ENCODE data around the gene WDR62. TPM values are rescaled to one million over a fixed set of nuclear protein-coding genes. Genes with fewer than 3 reads are reported as not detected.
"Not testable (repeated sequence)": the region's sequence is repeated elsewhere in the genome, so short reads cannot be mapped to it uniquely, and the experiment has no call there.

The WDR62 gene
- total RNA-seq, 1 donor from 2014 or later = 1.2 TPM

GRCh38 chr19:36031308-36031707 lies 23.4 kb upstream of the WDR62 start:
- no peak for DNase-seq (ENCODE audit: low spot score)
- no peak for ATAC-seq
- intact Hi-C loops (cut with DNase I) = no loop called here

- intact Hi-C loops (cut with DNase I) = no loop called here
- peak; percentile 89 for DNase-seq (ENCODE audit: low spot score)
- ATAC-seq = peak; percentile 94
These were observed 22.2 kb upstream of the WDR62 start, which contains the start of gene CLIP3 for GRCh38 chr19:36032251-36033104. Gene CLIP3 (minus strand): TSS chr19:36032873. CDS start chr19:36032357, 516 bp downstream.

DNA sequence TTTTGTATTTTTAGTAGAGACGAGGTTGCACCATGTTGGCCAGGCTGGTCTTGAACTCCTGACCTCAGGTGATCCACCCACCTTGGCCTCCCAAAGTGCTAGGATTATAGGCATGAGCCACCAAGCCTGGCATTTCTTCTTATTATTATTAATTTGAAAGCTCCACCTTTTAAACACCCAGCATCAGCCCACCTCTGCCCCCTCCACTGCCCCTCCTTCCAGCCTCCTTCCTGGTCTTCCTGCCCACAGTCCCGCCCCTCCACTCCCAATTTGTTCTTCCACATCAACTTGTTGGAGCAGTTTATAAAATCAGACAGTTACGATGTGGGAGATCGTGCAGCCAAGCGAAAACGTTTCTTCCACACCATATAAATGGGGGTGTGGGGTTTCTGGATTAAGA lies 14.2 kb upstream of the WDR62 start:
- intact Hi-C loops (cut with DNase I) = no loop called here
- no peak for DNase-seq (ENCODE audit: low spot score)
- ATAC-seq = no peak

- DNase-seq (ENCODE audit: low spot score); intact Hi-C loops (cut with DNase I); ATAC-seq: not testable (repeated sequence)
These were observed 13.6 kb upstream of the WDR62 start for GRCh38 chr19:36041092-36041491.

- no peak for DNase-seq (ENCODE audit: low spot score)
These were observed 12.9 kb upstream of the WDR62 start for GRCh38 chr19:36041831-36042230.

DNA sequence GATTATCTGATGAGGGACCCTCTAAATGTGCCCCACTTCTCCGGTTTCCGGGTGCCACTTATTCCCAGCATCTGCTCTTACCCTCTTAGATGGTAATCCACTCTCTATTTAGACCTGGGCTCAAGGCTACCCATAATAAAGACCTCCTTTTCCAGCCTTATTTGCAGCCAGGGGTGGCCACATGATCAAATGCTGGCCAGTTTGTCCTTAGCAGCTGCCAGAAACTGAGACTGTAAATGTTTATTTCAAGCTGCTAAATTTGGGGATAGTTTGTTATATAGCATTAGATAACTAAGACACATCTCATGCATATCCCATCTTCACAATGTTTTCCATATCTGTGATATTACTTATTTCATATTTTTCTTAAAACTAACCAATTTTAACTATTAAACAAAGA lies 10.7 kb upstream of the WDR62 start:
- intact Hi-C loops (cut with DNase I) = no loop called here
- DNase-seq (ENCODE audit: low spot score) = no peak
- ATAC-seq = no peak

More at GRCh38 chr19:36041831-36042230, 12.9 kb upstream of the WDR62 start:
- intact Hi-C loops (cut with DNase I) = no loop called here
- ATAC-seq = peak; percentile 69

GRCh38 chr19:36046443-36047050 lies 8.2 kb upstream of the WDR62 start:
- DNase-seq (ENCODE audit: low spot score) (no peak), ATAC-seq (no peak)
- intact Hi-C loops (cut with DNase I) = no loop called here

DNA sequence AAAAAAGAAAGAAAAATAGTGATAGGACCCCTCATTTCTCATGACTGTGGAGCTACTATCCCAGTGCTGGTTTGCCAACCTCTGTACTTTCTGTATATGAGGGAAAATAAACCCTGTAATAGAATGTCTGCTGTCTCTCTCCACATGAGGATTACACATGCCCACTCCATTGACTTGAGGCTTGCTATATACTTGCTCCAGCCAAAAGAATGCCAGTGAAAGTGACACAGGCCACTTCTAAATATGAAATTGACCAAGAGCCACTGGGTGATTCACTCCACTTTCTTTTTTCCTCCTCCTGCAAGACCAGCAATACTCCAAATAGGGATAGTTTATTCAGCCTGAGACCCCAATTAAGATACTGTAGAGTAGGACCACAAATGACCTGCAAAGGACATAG lies 6.9 kb upstream of the WDR62 start:
- intact Hi-C loops (cut with DNase I) = no loop called here
- ATAC-seq = no peak

DNA sequence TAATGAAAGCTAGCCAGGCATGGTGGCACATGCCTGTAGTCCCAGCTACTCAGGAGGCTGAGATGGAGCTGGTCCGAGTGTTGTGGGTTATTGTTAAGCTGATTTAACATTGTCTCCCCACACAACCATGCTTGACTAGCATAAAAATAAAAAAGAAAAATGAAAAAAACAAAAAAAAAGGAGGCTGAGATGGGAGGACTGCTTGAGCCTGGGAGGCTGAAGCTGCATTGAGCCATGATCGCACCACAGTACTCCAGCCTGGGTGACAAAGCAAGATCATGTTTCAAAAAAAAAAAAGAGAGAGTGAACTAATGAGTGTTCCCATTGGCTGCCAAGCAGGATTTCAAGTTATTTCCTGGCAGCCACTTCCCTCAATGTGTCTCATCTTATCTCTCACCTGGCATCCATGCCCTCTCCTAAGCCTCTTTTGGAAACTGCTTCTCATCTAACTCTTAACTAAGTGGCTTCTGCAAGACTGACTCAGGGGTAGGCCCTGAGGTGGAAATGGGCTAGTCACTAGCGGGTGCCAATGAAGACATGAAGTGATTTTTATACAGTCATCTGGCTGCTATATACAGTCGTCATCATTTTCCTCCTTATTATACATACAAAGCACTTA lies 5.5 kb upstream of the WDR62 start:
- intact Hi-C loops (cut with DNase I) = no loop called here
- no peak for DNase-seq (ENCODE audit: low spot score)
- ATAC-seq = no peak

More for the DNA sequence above, 6.9 kb upstream of the WDR62 start:
- DNase-seq (ENCODE audit: low spot score) = no peak

- ATAC-seq = no peak
- DNase-seq (ENCODE audit: low spot score) = no peak
- intact Hi-C loops (cut with DNase I) = loop anchor here (10.0 kb wide), 2 partner anchors 114 to 684 kb away; no protein-coding TSS in a partner anchor
These were observed 3.5 kb upstream of the WDR62 start for GRCh38 chr19:36051236-36051635.

- intact Hi-C loops (cut with DNase I) = loop anchor here (10.0 kb wide), 2 partner anchors 113 to 683 kb away; no protein-coding TSS in a partner anchor
- ATAC-seq (no peak), DNase-seq (ENCODE audit: low spot score) (no peak)
These were observed 3.1 kb upstream of the WDR62 start for GRCh38 chr19:36051637-36052036.

- intact Hi-C loops (cut with DNase I) = loop anchor here (10.0 kb wide), 2 partner anchors 111 to 681 kb away; no protein-coding TSS in a partner anchor
These were observed 471 bp upstream of the WDR62 start, which contains the start of gene THAP8 for GRCh38 chr19:36054119-36054732. Gene THAP8 (minus strand): TSS chr19:36054285. CDS start chr19:36054217, 68 bp downstream.

GRCh38 chr19:36058481-36059179 lies 3.9 kb downstream of the WDR62 start:
- ATAC-seq (no peak), DNase-seq (ENCODE audit: low spot score) (no peak)
- intact Hi-C loops (cut with DNase I) = loop anchor here (10.0 kb wide), 2 partner anchors 106 to 676 kb away; no protein-coding TSS in a partner anchor

More at GRCh38 chr19:36054119-36054732, 471 bp upstream of the WDR62 start, which contains the start of gene THAP8:
- peak; percentile 100 for DNase-seq (ENCODE audit: low spot score)
- ATAC-seq = peak; percentile 97

DNA sequence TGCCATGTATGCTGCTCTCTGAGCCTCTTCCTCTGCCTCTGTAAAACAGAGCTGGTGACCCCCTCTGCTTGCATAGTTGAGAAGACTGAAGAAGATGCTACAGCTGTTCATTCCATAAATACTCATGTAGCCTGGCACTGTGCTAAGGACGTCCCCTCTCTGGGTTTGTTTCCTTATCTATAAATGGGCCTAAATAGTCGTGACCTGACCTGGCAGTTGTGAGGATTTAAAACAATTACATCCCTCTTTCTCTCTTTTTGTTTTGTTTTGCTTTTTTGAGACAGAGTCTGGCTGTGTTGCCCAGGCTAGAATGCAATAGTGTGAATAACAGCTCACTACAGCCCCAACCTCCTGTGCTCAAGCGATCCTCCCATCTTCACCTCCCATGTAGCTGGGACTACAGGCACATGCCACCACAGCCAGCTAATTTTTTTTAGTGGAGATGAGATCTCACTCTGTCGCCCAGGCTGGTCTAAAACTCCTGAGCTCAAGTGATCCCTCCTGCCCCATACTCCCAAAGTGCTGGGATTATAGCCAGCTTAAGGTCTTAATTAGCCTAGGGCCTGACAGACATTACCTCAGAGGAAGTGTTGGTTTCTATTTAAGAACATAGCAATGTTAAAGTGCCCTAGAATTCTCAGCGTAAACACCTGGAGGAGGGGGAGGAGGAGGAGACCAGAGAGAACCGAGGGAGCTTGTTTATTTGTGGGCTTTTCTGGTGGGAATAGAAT lies 4.6 kb downstream of the WDR62 start:
- intact Hi-C loops (cut with DNase I) = loop anchor here (10.0 kb wide), 2 partner anchors 105 to 675 kb away; no protein-coding TSS in a partner anchor
- ATAC-seq = no peak
- DNase-seq (ENCODE audit: low spot score) = no peak

DNA sequence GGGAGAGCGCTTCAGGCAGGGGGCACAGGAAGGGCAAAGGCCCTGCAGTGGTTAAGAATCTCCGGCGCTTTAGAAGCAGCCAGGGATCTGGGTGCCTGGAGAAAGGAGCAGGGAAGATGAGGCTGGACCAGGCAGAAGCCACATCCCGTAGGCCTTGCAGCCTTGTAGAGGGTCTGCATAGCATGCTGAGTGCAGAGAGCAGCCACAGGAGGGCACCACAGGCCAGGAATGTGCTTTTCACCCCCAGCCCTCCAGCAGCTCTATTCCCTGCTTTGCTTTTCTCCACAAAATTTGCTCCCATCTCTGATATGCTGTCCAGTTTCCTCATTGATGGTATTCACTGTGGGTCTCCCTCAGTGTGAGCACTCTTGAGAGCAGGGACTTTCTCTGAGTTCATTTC lies 5.7 kb downstream of the WDR62 start:
- ATAC-seq = peak; percentile 91
- DNase-seq (ENCODE audit: low spot score) = peak; percentile 81
- intact Hi-C loops (cut with DNase I) = loop anchor here (10.0 kb wide), 1 partner anchor 54 kb away; the partner anchor contains the start of genes OVOL3, POLR2I and TBCB

DNA sequence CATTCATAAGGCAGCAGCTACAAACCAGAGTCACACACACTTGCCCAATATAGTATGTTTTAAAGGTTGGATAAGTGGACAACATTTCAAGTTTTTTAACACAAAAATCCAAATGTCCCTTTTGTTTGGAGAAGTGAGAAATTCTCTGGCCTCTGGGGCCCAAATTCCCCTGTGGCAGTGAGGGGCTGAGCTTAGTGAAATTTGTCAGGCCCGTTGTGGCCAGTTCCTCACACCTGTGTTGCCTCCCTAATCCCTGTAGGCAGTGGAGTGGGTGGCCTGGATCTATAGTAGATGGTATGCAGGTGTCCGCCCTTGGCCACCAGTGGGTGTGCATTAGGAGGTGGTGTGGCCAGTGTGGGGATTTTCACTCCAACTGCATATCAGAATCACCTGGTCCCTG lies 6.7 kb downstream of the WDR62 start:
- no peak for ATAC-seq
- intact Hi-C loops (cut with DNase I) = loop anchor here (10.0 kb wide), 1 partner anchor 53 kb away; the partner anchor contains the start of genes OVOL3, POLR2I and TBCB
- DNase-seq (ENCODE audit: low spot score) = no peak

GRCh38 chr19:36064826-36065225 lies 10.1 kb downstream of the WDR62 start:
- DNase-seq (ENCODE audit: low spot score) (no peak), ATAC-seq (no peak)
- intact Hi-C loops (cut with DNase I) = loop anchor here (10.0 kb wide), 1 partner anchor 50 kb away; the partner anchor contains the start of genes OVOL3, POLR2I and TBCB

Measured in sciatic nerve (tissue), 2 donors.